Body of pancreas (tissue), 4 donors: ENCODE data around the gene ZFP36L2.

Experiments used
- CTCF ChIP-seq, 7 experiments: fragments of 450-650 bp in 4 of 7; fragments of 200-600 bp in 3 of 7; sonication (generic) in 3 of 7; IDR thresholded peaks; one replicate each; pipeline ENCODE4 v1.5.1; 2016 to 2019; ENCODE audit warnings: antibody characterized with exemption in 7 of 7
- POLR2A ChIP-seq, 3 donors: fragments of 450-650 bp; IDR thresholded peaks; one replicate each; pipeline ENCODE4 v1.6.1; 2016; ENCODE audit warnings: antibody characterized with exemption in 3 of 3, mild to moderate bottlenecking in 2 of 3

GRCh38 chr2:43226955-43227829, 786 bp upstream of the ZFP36L2 start:
- TF ChIP-seq POLR2A (IDR thresholded peaks at IDR 0.05) (peak in 2 of 3 donors; percentile 66 to 73), CTCF (IDR thresholded peaks at IDR 0.05) (peak; percentile 7 to 49 (median 23))
